AG04449 (cell line): ENCODE data around the gene TEX264.

ENCODE experiments used
- CTCF ChIA-PET: fragments of 350-600 bp; formaldehyde crosslinking; extraction: SDS; loops from one replicate; lab custom pipeline; 2021; ENCODE audit warnings: antibody characterized with exemption; lab: Yijun Ruan, JAX
- POLR2A ChIA-PET: fragments of 400-600, 350-600 bp; formaldehyde crosslinking; extraction: SDS; loops from one replicate; lab custom pipeline; 2020; ENCODE audit warnings: antibody characterized with exemption, inconsistent platforms; lab: Yijun Ruan, JAX
- DNase-seq: peaks from one replicate; pipeline ENCODE4 v3.0.0-alpha.2; 2010; ENCODE audit warnings: low read depth, low spot score
- H3K4me3 ChIP-seq: 2 replicates; pipeline ENCODE4 v1.5.1; 2011; ENCODE audit warnings: low read depth, mild to moderate bottlenecking, control low read depth, low read length
- CTCF ChIP-seq: IDR thresholded peaks from one replicate; pipeline ENCODE4 v1.5.1; 2011; ENCODE audit warnings: mild to moderate bottlenecking, moderate library complexity, low read length, control low read depth, inconsistent platforms; ENCODE audit not compliant: insufficient read depth; ENCODE audit errors: missing control alignments

TEX264 gene

GRCh38 chr3:51662456-51662855 lies 8.6 kb upstream of the TEX264 start:
- POLR2A ChIA-PET, result no interaction called here
- CTCF ChIA-PET, result interaction anchor here (1.2 to 3.2 kb wide), 2 partner anchors 16 to 161 kb away, joined by 4 to 19 read pairs; no protein-coding TSS in a partner anchor
- DNase-seq, result no peak
- no peak for TF ChIP-seq CTCF
- H3K4me3 ChIP-seq, result no peak overlapping the region

GRCh38 chr3:51668756-51669155 lies 2.3 kb upstream of the TEX264 start:
- no peak for DNase-seq
- POLR2A ChIA-PET, result interaction anchor here (1.0 kb wide), 1 partner anchor 13 kb away, joined by 4 read pairs; no protein-coding TSS in a partner anchor
- CTCF ChIA-PET, result interaction anchor here (0.6 to 10.5 kb wide), 32 partner anchors 8 to 1055 kb away, joined by 3 to 349 read pairs (median 7); partner anchors contain the start of genes DCAF1, RAD54L2, RBM15B and RRP9
- H3K4me3 ChIP-seq, result no peak overlapping the region
- no peak for TF ChIP-seq CTCF

GRCh38 chr3:51669241-51670052 lies 1.6 kb upstream of the TEX264 start:
- peak; percentile 99 for TF ChIP-seq CTCF
- ChIA-PET CTCF (interaction anchor here (0.6 to 10.5 kb wide), 55 partner anchors 8 to 1056 kb away, joined by 3 to 349 read pairs (median 4); partner anchors contain the start of genes DCAF1, RAD54L2, RBM15B and RRP9), POLR2A (interaction anchor here (1.0 to 1.9 kb wide), 3 partner anchors 13 to 170 kb away, joined by 4 to 6 read pairs (median 5); partner anchors contain the start of gene DCAF1)
- DNase-seq, result peak; percentile 44
- H3K4me3 ChIP-seq, result no peak overlapping the region

- POLR2A ChIA-PET, result interaction anchor here (1.1 to 1.9 kb wide), 2 partner anchors 168 to 171 kb away, joined by 5 to 6 read pairs; partner anchors contain the start of gene DCAF1
- no peak for TF ChIP-seq CTCF
- no peak for DNase-seq
- CTCF ChIA-PET, result interaction anchor here (0.6 to 10.5 kb wide), 42 partner anchors 9 to 1054 kb away, joined by 3 to 349 read pairs (median 6); partner anchors contain the start of genes DCAF1, RAD54L2 and RBM15B
- H3K4me3 ChIP-seq, result peak overlapping the region; percentile 82
Observed at GRCh38 chr3:51670053-51670822, 814 bp upstream of the TEX264 start.

- ChIA-PET POLR2A (interaction anchor here (1.0 to 1.1 kb wide), 2 partner anchors 11 to 173 kb away, joined by 5 to 6 read pairs; partner anchors contain the start of gene DCAF1), CTCF (interaction anchor here (0.8 to 10.5 kb wide), 6 partner anchors 10 to 282 kb away, joined by 3 to 349 read pairs (median 16); partner anchors contain the start of genes DCAF1 and RBM15B)
- TF ChIP-seq CTCF, result no peak
- H3K4me3 ChIP-seq, result peak overlapping the region; percentile 82
- no peak for DNase-seq
Observed at GRCh38 chr3:51671734-51672475, 853 bp downstream of the TEX264 start.
